ENCODE results near the gene PROC.

Gene PROC

DNA sequence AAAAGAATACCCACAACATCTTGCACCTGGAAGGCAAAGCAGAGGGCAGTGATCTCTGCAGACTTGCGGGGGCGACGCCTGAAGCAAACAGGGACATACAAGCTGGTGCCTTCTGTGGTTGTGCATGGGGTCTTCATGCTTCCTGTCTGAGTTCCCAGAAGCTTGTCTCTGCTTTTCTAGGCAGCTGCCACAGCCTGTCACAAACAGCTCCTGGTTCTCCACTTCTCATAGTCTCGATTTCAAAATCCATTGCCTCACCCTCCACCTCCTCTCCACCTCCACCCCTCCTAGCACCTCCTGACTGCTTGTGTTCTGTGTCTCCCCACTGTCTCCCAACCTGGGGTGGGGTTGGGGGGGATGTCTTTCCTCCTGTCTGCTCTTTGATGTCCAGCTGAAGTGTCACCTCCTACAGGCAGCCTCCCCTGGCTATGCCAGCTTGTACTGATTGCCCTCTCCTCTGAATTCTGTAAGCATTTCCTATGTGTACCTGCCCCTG lies 1.7 kb upstream of the PROC start:
- Histone ChIP-seq H3K4me1 (ENCODE audit: control insufficient read depth in 1 of 2, insufficient read depth in 2 of 2, low read length in 2 of 2) (peaks cover 5 to 9% of the 10 kb centered on the region in 2 donors), H3K27ac (ENCODE audit: low read length) (no peak overlapping the region), H3K36me3 (ENCODE audit: control insufficient read depth in 1 of 2, insufficient read depth in 2 of 2, low read length in 2 of 2) (no peaks in the 10 kb centered on the region), H3K9me3 (ENCODE audit: control insufficient read depth in 1 of 2, low read length in 2 of 2) (no peaks in the 10 kb centered on the region), H3K4me3 (ENCODE audit: low read depth in 1 of 2, low read length in 2 of 2) (peak overlapping the region; percentile 57 to 58), H3K27me3 (ENCODE audit: low read depth, low read length) (peaks cover 6% of the 10 kb centered on the region)

DNA sequence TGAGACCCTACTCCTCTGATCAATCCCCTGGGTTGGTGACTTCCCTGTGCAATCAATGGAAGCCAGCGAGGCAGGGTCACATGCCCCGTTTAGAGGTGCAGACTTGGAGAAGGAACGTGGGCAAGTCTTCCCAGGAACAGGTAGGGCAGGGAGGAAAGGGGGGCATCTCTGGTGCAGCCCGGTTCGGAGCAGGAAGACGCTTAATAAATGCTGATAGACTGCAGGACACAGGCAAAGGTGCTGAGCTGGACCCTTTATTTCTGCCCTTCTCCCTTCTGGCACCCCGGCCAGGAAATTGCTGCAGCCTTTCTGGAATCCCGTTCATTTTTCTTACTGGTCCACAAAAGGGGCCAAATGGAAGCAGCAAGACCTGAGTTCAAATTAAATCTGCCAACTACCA lies 821 bp upstream of the PROC start:
- Histone ChIP-seq H3K36me3 (ENCODE audit: control insufficient read depth in 1 of 2, insufficient read depth in 2 of 2, low read length in 2 of 2) (no peaks in the 10 kb centered on the region), H3K27me3 (ENCODE audit: low read depth, low read length) (peaks cover 10% of the 10 kb centered on the region), H3K9me3 (ENCODE audit: control insufficient read depth in 1 of 2, low read length in 2 of 2) (no peaks in the 10 kb centered on the region), H3K27ac (ENCODE audit: low read length) (no peak overlapping the region), H3K4me1 (ENCODE audit: control insufficient read depth in 1 of 2, insufficient read depth in 2 of 2, low read length in 2 of 2) (peaks cover 0 to 8% of the 10 kb centered on the region in 2 donors), H3K4me3 (ENCODE audit: low read depth in 1 of 2, low read length in 2 of 2) (no peak overlapping the region)

DNA sequence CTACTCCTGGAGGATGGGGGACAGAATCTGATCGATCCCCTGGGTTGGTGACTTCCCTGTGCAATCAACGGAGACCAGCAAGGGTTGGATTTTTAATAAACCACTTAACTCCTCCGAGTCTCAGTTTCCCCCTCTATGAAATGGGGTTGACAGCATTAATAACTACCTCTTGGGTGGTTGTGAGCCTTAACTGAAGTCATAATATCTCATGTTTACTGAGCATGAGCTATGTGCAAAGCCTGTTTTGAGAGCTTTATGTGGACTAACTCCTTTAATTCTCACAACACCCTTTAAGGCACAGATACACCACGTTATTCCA lies 844 bp downstream of the PROC start:
- Histone ChIP-seq H3K36me3 (ENCODE audit: control insufficient read depth in 1 of 2, insufficient read depth in 2 of 2, low read length in 2 of 2) (no peaks in the 10 kb centered on the region), H3K9me3 (ENCODE audit: control insufficient read depth in 1 of 2, low read length in 2 of 2) (no peaks in the 10 kb centered on the region), H3K4me3 (ENCODE audit: low read depth in 1 of 2, low read length in 2 of 2) (no peak overlapping the region), H3K27ac (ENCODE audit: low read length) (no peak overlapping the region), H3K27me3 (ENCODE audit: low read depth, low read length) (peaks cover 15% of the 10 kb centered on the region), H3K4me1 (ENCODE audit: control insufficient read depth in 1 of 2, insufficient read depth in 2 of 2, low read length in 2 of 2) (peaks cover 0 to 21% of the 10 kb centered on the region in 2 donors)

DNA sequence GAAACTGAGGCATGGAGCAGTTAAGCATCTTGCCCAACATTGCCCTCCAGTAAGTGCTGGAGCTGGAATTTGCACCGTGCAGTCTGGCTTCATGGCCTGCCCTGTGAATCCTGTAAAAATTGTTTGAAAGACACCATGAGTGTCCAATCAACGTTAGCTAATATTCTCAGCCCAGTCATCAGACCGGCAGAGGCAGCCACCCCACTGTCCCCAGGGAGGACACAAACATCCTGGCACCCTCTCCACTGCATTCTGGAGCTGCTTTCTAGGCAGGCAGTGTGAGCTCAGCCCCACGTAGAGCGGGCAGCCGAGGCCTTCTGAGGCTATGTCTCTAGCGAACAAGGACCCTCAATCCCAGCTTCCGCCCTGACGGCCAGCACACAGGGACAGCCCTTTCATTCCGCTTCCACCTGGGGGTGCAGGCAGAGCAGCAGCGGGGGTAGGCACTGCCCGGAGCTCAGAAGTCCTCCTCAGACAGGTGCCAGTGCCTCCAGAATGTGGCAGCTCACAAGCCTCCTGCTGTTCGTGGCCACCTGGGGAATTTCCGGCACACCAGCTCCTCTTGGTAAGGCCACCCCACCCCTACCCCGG lies 1.3 kb downstream of the PROC start:
- H3K9me3 ChIP-seq (ENCODE audit: control insufficient read depth in 1 of 2, low read length in 2 of 2), result no peaks in the 10 kb centered on the region
- peaks cover 0 to 21% of the 10 kb centered on the region in 2 donors for H3K4me1 ChIP-seq (ENCODE audit: control insufficient read depth in 1 of 2, insufficient read depth in 2 of 2, low read length in 2 of 2)
- peaks cover 15% of the 10 kb centered on the region for H3K27me3 ChIP-seq (ENCODE audit: low read depth, low read length)
- no peaks in the 10 kb centered on the region for H3K36me3 ChIP-seq (ENCODE audit: control insufficient read depth in 1 of 2, insufficient read depth in 2 of 2, low read length in 2 of 2)
- H3K27ac ChIP-seq (ENCODE audit: low read length), result no peak overlapping the region
- no peak overlapping the region for H3K4me3 ChIP-seq (ENCODE audit: low read depth in 1 of 2, low read length in 2 of 2)

DNA sequence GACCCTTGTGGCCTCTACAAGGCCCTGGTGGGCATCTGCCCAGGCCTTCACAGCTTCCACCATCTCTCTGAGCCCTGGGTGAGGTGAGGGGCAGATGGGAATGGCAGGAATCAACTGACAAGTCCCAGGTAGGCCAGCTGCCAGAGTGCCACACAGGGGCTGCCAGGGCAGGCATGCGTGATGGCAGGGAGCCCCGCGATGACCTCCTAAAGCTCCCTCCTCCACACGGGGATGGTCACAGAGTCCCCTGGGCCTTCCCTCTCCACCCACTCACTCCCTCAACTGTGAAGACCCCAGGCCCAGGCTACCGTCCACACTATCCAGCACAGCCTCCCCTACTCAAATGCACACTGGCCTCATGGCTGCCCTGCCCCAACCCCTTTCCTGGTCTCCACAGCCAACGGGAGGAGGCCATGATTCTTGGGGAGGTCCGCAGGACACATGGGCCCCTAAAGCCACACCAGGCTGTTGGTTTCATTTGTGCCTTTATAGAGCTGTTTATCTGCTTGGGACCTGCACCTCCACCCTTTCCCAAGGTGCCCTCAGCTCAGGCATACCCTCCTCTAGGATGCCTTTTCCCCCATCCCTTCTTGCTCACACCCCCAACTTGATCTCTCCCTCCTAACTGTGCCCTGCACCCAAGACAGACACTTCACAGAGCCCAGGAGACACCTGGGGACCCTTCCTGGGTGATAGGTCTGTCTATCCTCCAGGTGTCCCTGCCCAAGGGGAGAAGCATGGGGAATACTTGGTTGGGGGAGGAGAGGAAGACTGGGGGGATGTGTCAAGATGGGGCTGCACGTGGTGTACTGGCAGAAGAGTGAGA lies 2.0 kb downstream of the PROC start:
- peaks cover 15% of the 10 kb centered on the region for H3K27me3 ChIP-seq (ENCODE audit: low read depth, low read length)
- no peak overlapping the region for H3K27ac ChIP-seq (ENCODE audit: low read length)
- H3K9me3 ChIP-seq (ENCODE audit: control insufficient read depth in 1 of 2, low read length in 2 of 2), result no peaks in the 10 kb centered on the region
- H3K36me3 ChIP-seq (ENCODE audit: control insufficient read depth in 1 of 2, insufficient read depth in 2 of 2, low read length in 2 of 2), result no peaks in the 10 kb centered on the region
- peaks cover 0 to 21% of the 10 kb centered on the region in 2 donors for H3K4me1 ChIP-seq (ENCODE audit: control insufficient read depth in 1 of 2, insufficient read depth in 2 of 2, low read length in 2 of 2)
- no peak overlapping the region for H3K4me3 ChIP-seq (ENCODE audit: low read depth in 1 of 2, low read length in 2 of 2)

DNA sequence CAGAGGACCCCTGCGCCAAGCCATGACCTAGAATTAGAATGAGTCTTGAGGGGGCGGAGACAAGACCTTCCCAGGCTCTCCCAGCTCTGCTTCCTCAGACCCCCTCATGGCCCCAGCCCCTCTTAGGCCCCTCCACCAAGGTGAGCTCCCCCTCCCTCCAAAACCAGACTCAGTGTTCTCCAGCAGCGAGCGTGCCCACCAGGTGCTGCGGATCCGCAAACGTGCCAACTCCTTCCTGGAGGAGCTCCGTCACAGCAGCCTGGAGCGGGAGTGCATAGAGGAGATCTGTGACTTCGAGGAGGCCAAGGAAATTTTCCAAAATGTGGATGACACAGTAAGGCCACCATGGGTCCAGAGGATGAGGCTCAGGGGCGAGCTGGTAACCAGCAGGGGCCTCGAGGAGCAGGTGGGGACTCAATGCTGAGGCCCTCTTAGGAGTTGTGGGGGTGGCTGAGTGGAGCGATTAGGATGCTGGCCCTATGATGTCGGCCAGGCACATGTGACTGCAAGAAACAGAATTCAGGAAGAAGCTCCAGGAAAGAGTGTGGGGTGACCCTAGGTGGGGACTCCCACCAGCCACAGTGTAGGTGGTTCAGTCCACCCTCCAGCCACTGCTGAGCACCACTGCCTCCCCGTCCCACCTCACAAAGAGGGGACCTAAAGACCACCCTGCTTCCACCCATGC lies 3.0 kb downstream of the PROC start:
- H3K27ac ChIP-seq (ENCODE audit: low read length), result no peak overlapping the region
- H3K4me3 ChIP-seq (ENCODE audit: low read depth in 1 of 2, low read length in 2 of 2), result no peak overlapping the region
- H3K27me3 ChIP-seq (ENCODE audit: low read depth, low read length), result peaks cover 15% of the 10 kb centered on the region
- peaks cover 0 to 15% of the 10 kb centered on the region in 2 donors for H3K4me1 ChIP-seq (ENCODE audit: control insufficient read depth in 1 of 2, insufficient read depth in 2 of 2, low read length in 2 of 2)
- no peaks in the 10 kb centered on the region for H3K36me3 ChIP-seq (ENCODE audit: control insufficient read depth in 1 of 2, insufficient read depth in 2 of 2, low read length in 2 of 2)
- H3K9me3 ChIP-seq (ENCODE audit: control insufficient read depth in 1 of 2, low read length in 2 of 2), result no peaks in the 10 kb centered on the region

DNA sequence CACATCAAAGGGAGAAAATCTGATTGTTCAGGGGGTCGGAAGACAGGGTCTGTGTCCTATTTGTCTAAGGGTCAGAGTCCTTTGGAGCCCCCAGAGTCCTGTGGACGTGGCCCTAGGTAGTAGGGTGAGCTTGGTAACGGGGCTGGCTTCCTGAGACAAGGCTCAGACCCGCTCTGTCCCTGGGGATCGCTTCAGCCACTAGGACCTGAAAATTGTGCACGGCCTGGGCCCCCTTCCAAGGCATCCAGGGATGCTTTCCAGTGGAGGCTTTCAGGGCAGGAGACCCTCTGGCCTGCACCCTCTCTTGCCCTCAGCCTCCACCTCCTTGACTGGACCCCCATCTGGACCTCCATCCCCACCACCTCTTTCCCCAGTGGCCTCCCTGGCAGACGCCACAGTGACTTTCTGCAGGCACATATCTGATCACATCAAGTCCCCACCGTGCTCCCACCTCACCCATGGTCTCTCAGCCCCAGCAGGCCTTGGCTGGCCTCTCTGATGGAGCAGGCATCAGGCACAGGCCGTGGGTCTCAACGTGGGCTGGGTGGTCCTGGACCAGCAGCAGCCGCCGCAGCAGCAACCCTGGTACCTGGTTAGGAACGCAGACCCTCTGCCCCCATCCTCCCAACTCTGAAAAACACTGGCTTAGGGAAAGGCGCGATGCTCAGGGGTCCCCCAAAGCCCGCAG lies 3.8 kb downstream of the PROC start:
- no peaks in the 10 kb centered on the region for H3K36me3 ChIP-seq (ENCODE audit: control insufficient read depth in 1 of 2, insufficient read depth in 2 of 2, low read length in 2 of 2)

DNA sequence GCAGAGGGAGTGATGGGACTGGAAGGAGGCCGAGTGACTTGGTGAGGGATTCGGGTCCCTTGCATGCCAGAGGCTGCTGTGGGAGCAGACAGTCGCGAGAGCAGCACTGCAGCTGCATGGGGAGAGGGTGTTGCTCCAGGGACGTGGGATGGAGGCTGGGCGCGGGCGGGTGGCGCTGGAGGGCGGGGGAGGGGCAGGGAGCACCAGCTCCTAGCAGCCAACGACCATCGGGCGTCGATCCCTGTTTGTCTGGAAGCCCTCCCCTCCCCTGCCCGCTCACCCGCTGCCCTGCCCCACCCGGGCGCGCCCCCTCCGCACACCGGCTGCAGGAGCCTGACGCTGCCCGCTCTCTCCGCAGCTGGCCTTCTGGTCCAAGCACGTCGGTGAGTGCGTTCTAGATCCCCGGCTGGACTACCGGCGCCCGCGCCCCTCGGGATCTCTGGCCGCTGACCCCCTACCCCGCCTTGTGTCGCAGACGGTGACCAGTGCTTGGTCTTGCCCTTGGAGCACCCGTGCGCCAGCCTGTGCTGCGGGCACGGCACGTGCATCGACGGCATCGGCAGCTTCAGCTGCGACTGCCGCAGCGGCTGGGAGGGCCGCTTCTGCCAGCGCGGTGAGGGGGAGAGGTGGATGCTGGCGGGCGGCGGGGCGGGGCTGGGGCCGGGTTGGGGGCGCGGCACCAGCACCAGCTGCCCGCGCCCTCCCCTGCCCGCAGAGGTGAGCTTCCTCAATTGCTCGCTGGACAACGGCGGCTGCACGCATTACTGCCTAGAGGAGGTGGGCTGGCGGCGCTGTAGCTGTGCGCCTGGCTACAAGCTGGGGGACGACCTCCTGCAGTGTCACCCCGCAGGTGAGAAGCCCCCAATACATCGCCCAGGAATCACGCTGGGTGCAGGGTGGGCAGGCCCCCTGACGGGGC lies 4.6 kb downstream of the PROC start:
- Histone ChIP-seq H3K27ac (ENCODE audit: low read length) (no peak overlapping the region), H3K9me3 (ENCODE audit: control insufficient read depth in 1 of 2, low read length in 2 of 2) (no peaks in the 10 kb centered on the region), H3K27me3 (ENCODE audit: low read depth, low read length) (peaks cover 8% of the 10 kb centered on the region), H3K4me1 (ENCODE audit: control insufficient read depth in 1 of 2, insufficient read depth in 2 of 2, low read length in 2 of 2) (peaks cover 0 to 13% of the 10 kb centered on the region in 2 donors), H3K36me3 (ENCODE audit: control insufficient read depth in 1 of 2, insufficient read depth in 2 of 2, low read length in 2 of 2) (no peaks in the 10 kb centered on the region), H3K4me3 (ENCODE audit: low read depth in 1 of 2, low read length in 2 of 2) (peak overlapping the region; percentile 18 to 56)

More for the DNA sequence above, 3.8 kb downstream of the PROC start:
- Histone ChIP-seq H3K4me3 (ENCODE audit: low read depth in 1 of 2, low read length in 2 of 2) (no peak overlapping the region), H3K4me1 (ENCODE audit: control insufficient read depth in 1 of 2, insufficient read depth in 2 of 2, low read length in 2 of 2) (peaks cover 0 to 13% of the 10 kb centered on the region in 2 donors), H3K27me3 (ENCODE audit: low read depth, low read length) (peaks cover 13% of the 10 kb centered on the region), H3K9me3 (ENCODE audit: control insufficient read depth in 1 of 2, low read length in 2 of 2) (no peaks in the 10 kb centered on the region), H3K27ac (ENCODE audit: low read length) (no peak overlapping the region)

DNA sequence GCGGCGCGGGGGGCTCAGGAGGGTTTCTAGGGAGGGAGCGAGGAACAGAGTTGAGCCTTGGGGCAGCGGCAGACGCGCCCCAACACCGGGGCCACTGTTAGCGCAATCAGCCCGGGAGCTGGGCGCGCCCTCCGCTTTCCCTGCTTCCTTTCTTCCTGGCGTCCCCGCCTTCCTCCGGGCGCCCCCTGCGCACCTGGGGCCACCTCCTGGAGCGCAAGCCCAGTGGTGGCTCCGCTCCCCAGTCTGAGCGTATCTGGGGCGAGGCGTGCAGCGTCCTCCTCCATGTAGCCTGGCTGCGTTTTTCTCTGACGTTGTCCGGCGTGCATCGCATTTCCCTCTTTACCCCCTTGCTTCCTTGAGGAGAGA lies 5.2 kb downstream of the PROC start:
- Histone ChIP-seq H3K9me3 (ENCODE audit: control insufficient read depth in 1 of 2, low read length in 2 of 2) (no peaks in the 10 kb centered on the region), H3K4me3 (ENCODE audit: low read depth in 1 of 2, low read length in 2 of 2) (peak overlapping the region; percentile 18 to 56), H3K4me1 (ENCODE audit: control insufficient read depth in 1 of 2, insufficient read depth in 2 of 2, low read length in 2 of 2) (peaks cover 0 to 13% of the 10 kb centered on the region in 2 donors), H3K27me3 (ENCODE audit: low read depth, low read length) (peaks cover 8% of the 10 kb centered on the region), H3K27ac (ENCODE audit: low read length) (no peak overlapping the region), H3K36me3 (ENCODE audit: control insufficient read depth in 1 of 2, insufficient read depth in 2 of 2, low read length in 2 of 2) (no peaks in the 10 kb centered on the region)

DNA sequence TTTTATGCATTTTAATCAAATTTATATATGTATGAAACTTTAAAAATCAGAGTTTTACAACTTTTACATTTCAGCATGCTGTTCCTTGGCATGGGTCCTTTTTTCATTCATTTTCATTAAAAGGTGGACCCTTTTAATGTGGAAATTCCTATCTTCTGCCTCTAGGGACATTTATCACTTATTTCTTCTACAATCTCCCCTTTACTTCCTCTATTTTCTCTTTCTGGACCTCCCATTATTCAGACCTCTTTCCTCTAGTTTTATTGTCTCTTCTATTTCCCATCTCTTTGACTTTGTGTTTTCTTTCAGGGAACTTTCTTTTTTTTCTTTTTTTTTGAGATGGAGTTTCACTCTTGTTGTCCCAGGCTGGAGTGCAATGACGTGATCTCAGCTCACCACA lies 5.7 kb downstream of the PROC start:
- Histone ChIP-seq H3K27me3 (ENCODE audit: low read depth, low read length) (peaks cover 8% of the 10 kb centered on the region), H3K4me3 (ENCODE audit: low read depth in 1 of 2, low read length in 2 of 2) (peak overlapping the region; percentile 18 to 56), H3K4me1 (ENCODE audit: control insufficient read depth in 1 of 2, insufficient read depth in 2 of 2, low read length in 2 of 2) (peaks cover 0 to 13% of the 10 kb centered on the region in 2 donors), H3K36me3 (ENCODE audit: control insufficient read depth in 1 of 2, insufficient read depth in 2 of 2, low read length in 2 of 2) (no peaks in the 10 kb centered on the region), H3K9me3 (ENCODE audit: control insufficient read depth in 1 of 2, low read length in 2 of 2) (no peaks in the 10 kb centered on the region), H3K27ac (ENCODE audit: low read length) (no peak overlapping the region)
